GM12878 (cell line): ENCODE data around the gene SLC12A6. TPM values are rescaled to one million over a fixed set of nuclear protein-coding genes. Genes with fewer than 3 reads are reported as not detected.

Experiments used
- ATAC-seq: fragments of 200-7000 bp; cut with Tn5 transposase; 3 replicates; pipeline ENCODE4 v1.9.1; 2020; ENCODE audit warnings: mild to moderate bottlenecking, moderate library complexity
- BruUV-seq: library from RNA; stranded (reverse); fragments of 400-500 nt; replicated peaks from 2 replicates; lab custom pipeline; 2021; lab: Mats Ljungman, UMichigan
- CTCF ChIA-PET: fragments of 300-600 bp; sonication (Branson Sonifier 250); formaldehyde crosslinking; extraction: SDS; loops from one replicate; lab custom pipeline; 2021; ENCODE audit warnings: inconsistent platforms; lab: Yijun Ruan, JAX
- POLR2A ChIA-PET: fragments of 350-600 bp; formaldehyde crosslinking; extraction: SDS; loops from one replicate; lab custom pipeline; 2021; ENCODE audit warnings: inconsistent platforms; lab: Charles Lee
- RAD21 ChIA-PET: fragments of 300-600 bp; sonication (Branson Sonifier 250); formaldehyde crosslinking; loops from one replicate; lab custom pipeline; 2023; ENCODE audit warnings: antibody characterized with exemption; ENCODE audit not compliant: unreplicated experiment; lab: Charles Lee
- SMC1A ChIA-PET: fragments of 300-600 bp; sonication (Branson Sonifier 250); formaldehyde crosslinking; loops from one replicate; lab custom pipeline; 2023; ENCODE audit not compliant: unreplicated experiment, uncharacterized antibody; lab: Charles Lee
- DNase-seq: peaks from one replicate; pipeline ENCODE4 v3.0.0-alpha.2; 2011; ENCODE audit warnings: low read depth, low spot score
- FAIRE-seq: peaks from 3 replicates; lab custom pipeline; 2011; peaks lifted over from hg19 to GRCh38; lab: Jason Lieb, UNC
- H2AFZ ChIP-seq: 2 replicates; pipeline ENCODE4 v1.6.0; 2011; ENCODE audit warnings: low read depth, low read length, control low read depth; ENCODE audit not compliant: control insufficient read depth
- H3K27ac ChIP-seq: 2 replicates; pipeline ENCODE4 v1.5.1; 2011; ENCODE audit warnings: control low read depth; ENCODE audit not compliant: control insufficient read depth, insufficient read depth
- H3K27me3 ChIP-seq, 2 experiments: replicated peaks in 1 of 2; 2 replicates each; pipeline versions ENCODE4 v1.6.0 to v1.6.1; 2011; ENCODE audit warnings: low read length in 1 of 2; ENCODE audit not compliant: control insufficient read depth in 2 of 2, insufficient read depth in 2 of 2
- H3K36me3 ChIP-seq, 2 experiments: 2 replicates each; pipeline ENCODE4 v1.5.1; 2011; ENCODE audit warnings: low read length in 1 of 2; ENCODE audit not compliant: control insufficient read depth in 2 of 2, insufficient read depth in 2 of 2
- H3K4me1 ChIP-seq: 2 replicates; pipeline ENCODE4 v1.6.1; 2011; ENCODE audit warnings: mild to moderate bottlenecking, low read length, moderate library complexity, mixed read lengths; ENCODE audit not compliant: control insufficient read depth, insufficient read depth
- H3K4me2 ChIP-seq: 2 replicates; pipeline ENCODE4 v1.6.0; 2011; ENCODE audit warnings: control low read depth; ENCODE audit not compliant: control insufficient read depth, insufficient read depth
- H3K4me3 ChIP-seq: fragments of 200-600 bp; sonication (generic); 2 replicates; pipeline ENCODE4 v1.5.1; 2016
- H3K79me2 ChIP-seq: 2 replicates; pipeline ENCODE4 v1.6.0; 2011; ENCODE audit warnings: low read length; ENCODE audit not compliant: control insufficient read depth, insufficient read depth
- H3K9ac ChIP-seq: 2 replicates; pipeline ENCODE4 v1.8.0; 2011; ENCODE audit warnings: low read length, control low read depth, mixed read lengths; ENCODE audit not compliant: control insufficient read depth, insufficient read depth
- H3K9me3 ChIP-seq: replicated peaks from 3 replicates; pipeline ENCODE4 v1.5.1; 2011; ENCODE audit warnings: mild to moderate bottlenecking, low read length; ENCODE audit not compliant: control insufficient read depth, insufficient read depth
- H4K20me1 ChIP-seq: 2 replicates; pipeline ENCODE4 v1.6.0; 2011; ENCODE audit not compliant: control insufficient read depth, insufficient read depth
- CBX5 ChIP-seq: sonication (generic); IDR thresholded peaks from 2 replicates; pipeline ENCODE4 v1.6.1; 2016; ENCODE audit warnings: low read depth, moderate library complexity, mild to moderate bottlenecking, inconsistent platforms
- CREB1 ChIP-seq: IDR thresholded peaks from 2 replicates; pipeline ENCODE4 v1.6.1; 2012; ENCODE audit warnings: low read depth, mild to moderate bottlenecking, inconsistent platforms
- EP300 ChIP-seq, 2 experiments: fragments of 150-350 bp in 1 of 2; IDR thresholded peaks; 2 replicates each; pipeline ENCODE4 v1.6.1; 2011 to 2012; ENCODE audit warnings: low read depth in 2 of 2, low read length in 2 of 2, borderline replicate concordance in 1 of 2, improper control_type of control experiment in 1 of 2, inconsistent platforms in 1 of 2; ENCODE audit not compliant: control insufficient read depth in 1 of 2
- IKZF1 ChIP-seq: fragments of 450-650 bp; conservative IDR thresholded peaks from 2 replicates; pipeline ENCODE4 v1.6.1; 2017; ENCODE audit warnings: antibody characterized with exemption, mild to moderate bottlenecking
- NFIC ChIP-seq: IDR thresholded peaks from 2 replicates; pipeline ENCODE4 v1.6.1; 2012; ENCODE audit warnings: low read depth, mild to moderate bottlenecking, inconsistent platforms, low read length, moderate library complexity
- PML ChIP-seq: IDR thresholded peaks from 2 replicates; pipeline ENCODE4 v1.6.1; 2012; ENCODE audit warnings: low read length, inconsistent platforms
- POLR2A ChIP-seq: IDR thresholded peaks from 2 replicates; pipeline ENCODE4 v1.6.1; 2011; ENCODE audit warnings: low read depth, mild to moderate bottlenecking, low read length
- POLR2AphosphoS5 ChIP-seq: IDR thresholded peaks from 2 replicates; pipeline ENCODE4 v1.6.1; 2011; ENCODE audit warnings: mild to moderate bottlenecking, low read length, inconsistent platforms
- RELA ChIP-seq: fragments of 450-650 bp; IDR thresholded peaks from 2 replicates; pipeline ENCODE4 v1.8.0; 2014; ENCODE audit warnings: borderline replicate concordance; ENCODE audit not compliant: partially characterized antibody
- RUNX3 ChIP-seq: IDR thresholded peaks from 2 replicates; pipeline ENCODE4 v1.6.1; 2012; ENCODE audit warnings: low read length, inconsistent platforms
- ZSCAN29 ChIP-seq: fragments of 450-650 bp; IDR thresholded peaks from 2 replicates; pipeline ENCODE4 v1.6.1; 2017; ENCODE audit warnings: mild to moderate bottlenecking, moderate library complexity
- WGBS: methylation state at CpG from one replicate; pipeline ENCODE4 v1.1.6; 2016; ENCODE audit warnings: low lambda C conversion rate; ENCODE audit not compliant: insufficient replicate concordance, insufficient coverage; ENCODE audit errors: missing lambda C conversion rate; 5-methylcytosine and 5-hydroxymethylcytosine counted together
- in situ Hi-C: fragments of 300-500 bp; cut with MboI; formaldehyde crosslinking; loops from 9 replicates; pipeline ENCODE4 v1.14.3; 2018; ENCODE audit warnings: mixed read lengths
- intact Hi-C: fragments of 100-400 bp; cut with micrococcal nuclease; formaldehyde crosslinking; loops from one replicate; pipeline ENCODE4 v1.14.2; 2022; ENCODE audit not compliant: unreplicated experiment
- polyA plus RNA-seq, 11 experiments: library from polyadenylated mRNA; depleted of rRNA in 4 of 11; unstranded in 6 of 11; stranded (reverse) in 5 of 11; fragments of >200 nt; fragmentation: Nextera tagmentation in 4 of 11; fragmentation: Illumina TruSeq in 1 of 11; extraction: Ambion mirVana in 4 of 11; extraction: Trizol in 1 of 11; gene quantifications; 1 replicate in 1 of 11; 2 replicates in 10 of 11; pipeline versions ENCODE4 v1.2.1 to v1.2.3, GENCODE V29; 2011 to 2016; ENCODE audit warnings: inconsistent platforms in 2 of 11, missing spikeins in 2 of 11, low read depth in 1 of 11
- total RNA-seq, 4 experiments: library from RNA; depleted of rRNA in 3 of 4; stranded (reverse); fragments of >200 nt in 3 of 4; fragmentation: Illumina TruSeq in 1 of 4; extraction: Trizol in 1 of 4; gene quantifications; 2 replicates each; pipeline versions ENCODE4 v1.2.1 to v1.2.3, GENCODE V29; 2013 to 2021
- TF ChIP-seq, protein P1 (sequence below): fragments of 450-650 bp; IDR thresholded peaks from 2 replicates; pipeline ENCODE4 v1.6.1; 2018; ENCODE audit warnings: mild to moderate bottlenecking, low read depth, moderate library complexity; ENCODE audit not compliant: partially characterized antibody
- TF ChIP-seq, protein P2 (sequence below): fragments of 450-650 bp; IDR thresholded peaks from 2 replicates; pipeline ENCODE4 v1.6.1; 2017; ENCODE audit warnings: mild to moderate bottlenecking
- TF ChIP-seq, protein P3 (sequence below): IDR thresholded peaks from 2 replicates; pipeline ENCODE4 v1.6.1; 2011; ENCODE audit warnings: low read depth, mild to moderate bottlenecking, low read length, moderate library complexity, borderline replicate concordance; ENCODE audit errors: extremely low read depth
- TF ChIP-seq, protein P4 (sequence below): IDR thresholded peaks from 2 replicates; pipeline ENCODE4 v1.6.1; 2011; ENCODE audit warnings: low read depth, low read length, improper control_type of control experiment, borderline replicate concordance
- TF ChIP-seq, protein P5 (sequence below): IDR thresholded peaks from 2 replicates; pipeline ENCODE4 v1.6.1; 2011; ENCODE audit warnings: mild to moderate bottlenecking, low read depth, low read length, moderate library complexity; ENCODE audit not compliant: insufficient replicate concordance

SLC12A6 gene
- total and polyA plus RNA-seq, 10 of the 15 experiments (the other 5 are each of a cell fraction or from before 2014, with no cell fraction given) = 4.7 to 94.4 (median 34.2) TPM

DNA sequence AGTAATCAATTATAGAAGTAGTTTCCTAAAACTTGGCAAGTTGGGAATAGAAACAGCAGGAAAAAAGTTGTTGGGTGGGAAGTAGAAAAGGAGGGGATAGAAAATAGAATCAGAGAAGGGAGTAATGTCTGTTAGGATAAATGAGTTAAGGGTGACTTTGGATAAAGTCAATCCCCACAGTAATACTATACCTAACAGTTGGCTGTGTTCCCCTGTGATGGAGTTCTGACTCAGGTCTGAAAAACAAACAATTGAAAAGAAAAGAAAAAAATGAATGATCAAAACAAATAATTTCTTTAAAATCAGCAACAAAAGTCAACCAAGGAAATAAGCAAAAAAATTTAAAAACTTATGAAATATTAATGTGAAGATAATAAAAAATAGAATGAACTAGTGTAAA, 62.4 kb downstream of the SLC12A6 start (continued):
- TF ChIP-seq, protein P1, sequence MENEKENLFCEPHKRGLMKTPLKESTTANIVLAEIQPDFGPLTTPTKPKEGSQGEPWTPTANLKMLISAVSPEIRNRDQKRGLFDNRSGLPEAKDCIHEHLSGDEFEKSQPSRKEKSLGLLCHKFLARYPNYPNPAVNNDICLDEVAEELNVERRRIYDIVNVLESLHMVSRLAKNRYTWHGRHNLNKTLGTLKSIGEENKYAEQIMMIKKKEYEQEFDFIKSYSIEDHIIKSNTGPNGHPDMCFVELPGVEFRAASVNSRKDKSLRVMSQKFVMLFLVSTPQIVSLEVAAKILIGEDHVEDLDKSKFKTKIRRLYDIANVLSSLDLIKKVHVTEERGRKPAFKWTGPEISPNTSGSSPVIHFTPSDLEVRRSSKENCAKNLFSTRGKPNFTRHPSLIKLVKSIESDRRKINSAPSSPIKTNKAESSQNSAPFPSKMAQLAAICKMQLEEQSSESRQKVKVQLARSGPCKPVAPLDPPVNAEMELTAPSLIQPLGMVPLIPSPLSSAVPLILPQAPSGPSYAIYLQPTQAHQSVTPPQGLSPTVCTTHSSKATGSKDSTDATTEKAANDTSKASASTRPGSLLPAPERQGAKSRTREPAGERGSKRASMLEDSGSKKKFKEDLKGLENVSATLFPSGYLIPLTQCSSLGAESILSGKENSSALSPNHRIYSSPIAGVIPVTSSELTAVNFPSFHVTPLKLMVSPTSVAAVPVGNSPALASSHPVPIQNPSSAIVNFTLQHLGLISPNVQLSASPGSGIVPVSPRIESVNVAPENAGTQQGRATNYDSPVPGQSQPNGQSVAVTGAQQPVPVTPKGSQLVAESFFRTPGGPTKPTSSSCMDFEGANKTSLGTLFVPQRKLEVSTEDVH = no peak
- no peak for TF ChIP-seq POLR2AphosphoS5

DNA sequence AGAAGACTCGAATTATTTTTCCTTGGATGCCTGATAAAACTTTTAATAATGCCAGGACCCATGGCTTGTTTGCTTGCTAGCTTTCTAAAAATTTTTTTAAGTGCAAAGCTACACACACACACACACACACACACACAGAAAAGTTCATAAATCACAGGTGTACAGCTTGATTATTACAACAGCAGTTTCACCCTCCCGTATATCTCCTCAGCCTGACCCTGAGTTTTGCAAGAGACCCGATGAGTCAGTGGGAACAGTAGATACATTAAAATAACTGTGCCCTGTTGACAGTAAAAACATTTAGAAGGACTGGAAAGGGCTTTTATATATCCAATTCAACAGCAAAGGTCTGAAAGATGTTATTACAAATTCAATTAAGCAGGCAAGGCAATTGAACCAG, 66.1 kb downstream of the SLC12A6 start:
- H3K36me3 ChIP-seq = peaks cover 0 to 12% of the 10 kb centered on the region in 2 experiments; a peak in 2 of 4 replicates
- no peak for ATAC-seq
- H3K4me2 ChIP-seq = no peak overlapping the region
- H3K4me3 ChIP-seq = no peak overlapping the region
- ChIA-PET POLR2A (interaction anchor here (0.6 kb wide), 2 partner anchors 10 to 1453 kb away, joined by 3 to 4 read pairs; no protein-coding TSS in a partner anchor), RAD21 (no interaction called here), CTCF (no interaction called here), SMC1A (interaction anchor here (1.5 kb wide), 1 partner anchor 67 kb away, joined by 3 read pairs; no protein-coding TSS in a partner anchor)
- no peak for DNase-seq
- BruUV-seq = no TSS peak
- H4K20me1 ChIP-seq = no peaks in the 10 kb centered on the region
- in situ Hi-C loops = no loop called here
- intact Hi-C loops = no loop called here
- no peaks in the 10 kb centered on the region for H3K4me1 ChIP-seq
- H3K9me3 ChIP-seq = no peaks in the 10 kb centered on the region
- H3K27ac ChIP-seq = no peak overlapping the region
- H2AFZ ChIP-seq = no peak overlapping the region
- no peak overlapping the region for H3K9ac ChIP-seq
- H3K27me3 ChIP-seq = no peaks in the 10 kb centered on the region
- peaks cover 6% of the 10 kb centered on the region; the same call in 1 of the 2 replicates for H3K79me2 ChIP-seq
- FAIRE-seq = no peak
- WGBS = 95% methylated on average over 3 of the region's 3 CpGs
- no peak for TF ChIP-seq PML
- no peak for TF ChIP-seq CREB1
- TF ChIP-seq, protein P2, sequence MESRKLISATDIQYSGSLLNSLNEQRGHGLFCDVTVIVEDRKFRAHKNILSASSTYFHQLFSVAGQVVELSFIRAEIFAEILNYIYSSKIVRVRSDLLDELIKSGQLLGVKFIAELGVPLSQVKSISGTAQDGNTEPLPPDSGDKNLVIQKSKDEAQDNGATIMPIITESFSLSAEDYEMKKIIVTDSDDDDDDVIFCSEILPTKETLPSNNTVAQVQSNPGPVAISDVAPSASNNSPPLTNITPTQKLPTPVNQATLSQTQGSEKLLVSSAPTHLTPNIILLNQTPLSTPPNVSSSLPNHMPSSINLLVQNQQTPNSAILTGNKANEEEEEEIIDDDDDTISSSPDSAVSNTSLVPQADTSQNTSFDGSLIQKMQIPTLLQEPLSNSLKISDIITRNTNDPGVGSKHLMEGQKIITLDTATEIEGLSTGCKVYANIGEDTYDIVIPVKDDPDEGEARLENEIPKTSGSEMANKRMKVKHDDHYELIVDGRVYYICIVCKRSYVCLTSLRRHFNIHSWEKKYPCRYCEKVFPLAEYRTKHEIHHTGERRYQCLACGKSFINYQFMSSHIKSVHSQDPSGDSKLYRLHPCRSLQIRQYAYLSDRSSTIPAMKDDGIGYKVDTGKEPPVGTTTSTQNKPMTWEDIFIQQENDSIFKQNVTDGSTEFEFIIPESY = no peak
- no peak for TF ChIP-seq NFIC
- no peak for TF ChIP-seq EP300 (IDR thresholded peaks at IDR 0.05; ENCODE audit: borderline replicate concordance in 1 of 2, control insufficient read depth in 1 of 2, low read depth in 2 of 2, low read length in 2 of 2)
- no peak for TF ChIP-seq RELA
- no peak for TF ChIP-seq CBX5
- TF ChIP-seq POLR2A = no peak
- TF ChIP-seq, protein P3, sequence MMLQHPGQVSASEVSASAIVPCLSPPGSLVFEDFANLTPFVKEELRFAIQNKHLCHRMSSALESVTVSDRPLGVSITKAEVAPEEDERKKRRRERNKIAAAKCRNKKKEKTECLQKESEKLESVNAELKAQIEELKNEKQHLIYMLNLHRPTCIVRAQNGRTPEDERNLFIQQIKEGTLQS = no peak
- TF ChIP-seq, protein P4, sequence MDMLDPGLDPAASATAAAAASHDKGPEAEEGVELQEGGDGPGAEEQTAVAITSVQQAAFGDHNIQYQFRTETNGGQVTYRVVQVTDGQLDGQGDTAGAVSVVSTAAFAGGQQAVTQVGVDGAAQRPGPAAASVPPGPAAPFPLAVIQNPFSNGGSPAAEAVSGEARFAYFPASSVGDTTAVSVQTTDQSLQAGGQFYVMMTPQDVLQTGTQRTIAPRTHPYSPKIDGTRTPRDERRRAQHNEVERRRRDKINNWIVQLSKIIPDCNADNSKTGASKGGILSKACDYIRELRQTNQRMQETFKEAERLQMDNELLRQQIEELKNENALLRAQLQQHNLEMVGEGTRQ = no peak
- no peak for TF ChIP-seq RUNX3
- no peak for TF ChIP-seq IKZF1
- TF ChIP-seq, protein P5, sequence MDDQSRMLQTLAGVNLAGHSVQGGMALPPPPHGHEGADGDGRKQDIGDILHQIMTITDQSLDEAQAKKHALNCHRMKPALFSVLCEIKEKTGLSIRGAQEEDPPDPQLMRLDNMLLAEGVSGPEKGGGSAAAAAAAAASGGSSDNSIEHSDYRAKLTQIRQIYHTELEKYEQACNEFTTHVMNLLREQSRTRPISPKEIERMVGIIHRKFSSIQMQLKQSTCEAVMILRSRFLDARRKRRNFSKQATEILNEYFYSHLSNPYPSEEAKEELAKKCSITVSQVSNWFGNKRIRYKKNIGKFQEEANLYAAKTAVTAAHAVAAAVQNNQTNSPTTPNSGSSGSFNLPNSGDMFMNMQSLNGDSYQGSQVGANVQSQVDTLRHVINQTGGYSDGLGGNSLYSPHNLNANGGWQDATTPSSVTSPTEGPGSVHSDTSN = no peak
- no peak for TF ChIP-seq ZSCAN29
